HG02642 (cell line): Measurements from ENCODE around the gene KRTAP10-3.
"Not testable (repeated sequence)": the region's sequence is repeated elsewhere in the genome, so short reads cannot be mapped to it uniquely, and the experiment has no call there.

Experiments used
- ATAC-seq: cut with Tn5 transposase; IDR thresholded peaks from one replicate; pipeline ENCODE4 v1.9.1; 2021; ENCODE audit warnings: mild to moderate bottlenecking; ENCODE audit not compliant: unreplicated experiment, poor library complexity

Gene KRTAP10-3, protein sequence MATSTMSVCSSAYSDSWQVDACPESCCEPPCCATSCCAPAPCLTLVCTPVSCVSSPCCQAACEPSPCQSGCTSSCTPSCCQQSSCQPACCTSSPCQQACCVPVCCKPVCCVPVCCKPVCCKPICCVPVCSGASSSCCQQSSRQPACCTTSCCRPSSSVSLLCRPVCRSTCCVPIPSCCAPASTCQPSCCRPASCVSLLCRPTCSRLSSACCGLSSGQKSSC

DNA sequence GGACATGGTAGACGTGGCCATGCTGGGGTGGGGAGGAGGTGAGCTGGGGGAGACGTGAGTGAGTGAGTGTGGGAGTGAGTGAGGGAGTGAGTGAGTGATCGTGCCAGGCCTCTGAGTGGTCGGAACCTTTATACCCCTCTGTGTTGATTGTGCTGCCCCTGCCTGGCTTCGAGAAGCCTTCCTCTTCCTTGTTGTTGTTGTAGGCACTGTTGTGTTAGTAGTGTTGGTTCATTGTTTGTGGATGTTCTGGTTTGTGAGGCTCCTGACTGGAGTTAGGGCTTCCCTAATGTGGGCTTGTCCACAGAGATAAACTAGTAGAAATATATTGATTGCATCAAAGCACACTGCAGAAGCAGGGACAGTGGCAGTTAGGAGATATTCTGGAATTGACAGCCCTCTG is at the start of gene KRTAP10-3:
TSS of gene KRTAP10-3 (minus strand) at position 101 of the 400 bp plus-strand sequence. CDS start at position 21, 80 bp downstream.
- ATAC-seq, result no peak

DNA sequence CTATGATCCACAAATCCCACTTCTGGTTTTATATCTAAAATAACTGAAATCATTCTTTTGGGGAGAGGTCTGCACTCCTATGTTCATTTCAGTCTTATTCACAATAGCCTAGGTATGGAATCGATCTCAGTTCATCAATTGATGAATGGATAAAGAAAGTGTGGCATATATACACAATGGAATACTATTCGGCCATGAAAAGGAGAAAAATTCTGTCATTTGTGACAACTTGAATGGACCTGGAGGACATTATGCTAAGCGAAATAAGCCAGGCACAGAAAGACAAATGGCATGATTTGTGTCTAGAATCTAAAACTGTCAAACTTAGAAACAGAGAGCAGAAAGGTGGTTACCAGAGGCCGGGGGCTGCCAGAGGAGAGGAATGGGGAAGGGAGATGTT is 47.9 kb upstream of the KRTAP10-3 start:
- no peak for ATAC-seq

DNA sequence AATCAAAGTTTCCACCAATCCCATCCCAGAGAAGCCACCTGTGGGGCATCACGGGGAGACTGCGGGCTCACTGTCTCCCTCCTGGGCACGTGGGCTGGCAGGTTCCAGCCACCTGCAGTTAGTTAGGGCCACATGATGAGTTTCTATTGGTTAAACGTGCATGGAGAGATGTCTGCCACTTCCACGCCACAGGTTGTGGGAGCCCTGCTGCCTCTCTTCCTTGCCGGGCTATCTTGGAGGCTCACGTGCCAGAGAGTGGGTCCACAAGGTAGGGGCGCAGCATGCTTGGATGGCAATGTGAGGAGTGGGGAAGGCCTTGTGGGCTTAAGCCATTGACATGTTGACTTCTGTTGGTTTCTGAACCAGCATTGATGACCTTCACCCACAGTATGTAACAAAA is 45.3 kb upstream of the KRTAP10-3 start:
- ATAC-seq, result no peak

GRCh38 chr21:44603109-44603875 is 44.7 kb upstream of the KRTAP10-3 start:
- ATAC-seq, result no peak

DNA sequence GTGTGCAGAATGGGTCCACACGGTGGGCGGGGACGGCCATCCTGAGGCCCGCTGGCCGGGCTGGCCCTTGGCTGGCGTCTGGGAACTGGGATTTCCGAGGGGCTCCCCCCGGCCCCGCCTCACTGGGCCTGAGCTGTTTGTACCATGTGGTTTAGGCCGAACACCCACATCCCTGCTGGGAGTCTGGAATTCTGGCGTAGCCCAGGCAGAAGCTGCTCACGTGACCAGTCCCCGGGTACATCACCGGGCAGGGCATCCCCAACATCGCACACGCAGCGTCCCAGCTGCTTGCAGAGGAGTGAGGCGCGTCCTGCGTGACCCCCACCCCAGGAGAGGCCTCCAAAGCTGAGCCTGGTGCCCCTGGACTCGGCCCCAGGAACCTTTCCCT is 43.9 kb upstream of the KRTAP10-3 start:
- no peak for ATAC-seq

- ATAC-seq, result no peak
Measured at GRCh38 chr21:44601596-44602462, 43.2 kb upstream of the KRTAP10-3 start.

GRCh38 chr21:44601091-44601490 is 42.5 kb upstream of the KRTAP10-3 start:
- not testable (repeated sequence) for ATAC-seq

DNA sequence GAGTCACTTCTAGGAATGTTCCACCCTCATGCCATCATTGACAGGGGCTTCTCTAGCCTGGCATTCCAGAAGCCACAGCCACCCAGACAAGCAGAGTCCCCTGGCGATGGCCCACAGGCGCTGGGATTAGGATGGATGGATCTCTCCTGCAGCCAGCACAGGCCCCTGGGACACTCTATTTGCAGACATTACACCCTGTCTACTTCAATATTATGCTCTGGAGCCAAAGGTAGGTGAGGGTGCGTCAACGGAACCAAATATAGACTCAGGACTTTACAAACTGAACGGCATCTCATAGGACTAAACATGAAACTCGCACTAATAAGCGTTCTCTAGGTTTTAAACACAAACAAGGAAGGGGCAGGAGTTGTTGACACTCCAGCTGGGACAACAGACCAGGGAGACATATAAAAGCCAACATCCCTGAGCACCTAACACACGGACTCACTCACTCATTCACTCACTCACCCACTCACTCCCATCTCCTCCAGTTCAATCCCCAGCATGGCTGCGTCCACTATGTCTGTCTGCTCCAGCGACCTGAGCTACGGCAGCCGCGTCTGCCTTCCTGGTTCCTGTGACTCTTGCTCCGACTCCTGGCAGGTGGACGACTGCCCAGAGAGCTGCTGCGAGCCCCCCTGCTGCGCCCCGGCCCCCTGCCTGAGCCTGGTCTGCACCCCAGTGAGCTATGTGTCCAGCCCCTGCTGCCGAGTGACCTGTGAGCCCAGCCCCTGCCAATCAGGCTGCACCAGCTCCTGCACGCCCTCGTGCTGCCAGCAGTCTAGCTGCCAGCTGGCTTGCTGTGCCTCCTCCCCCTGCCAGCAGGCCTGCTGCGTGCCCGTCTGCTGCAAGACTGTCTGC is 41.8 kb upstream of the KRTAP10-3 start, which contains the start of gene KRTAP10-7:
TSS of gene KRTAP10-7 (plus strand) at position 480 of the 861 bp plus-strand sequence. CDS start at position 505, 25 bp downstream.
- not testable (repeated sequence) for ATAC-seq

GRCh38 chr21:44599264-44600029 is 40.9 kb upstream of the KRTAP10-3 start:
- ATAC-seq, result no peak

GRCh38 chr21:44598061-44598460 is 39.5 kb upstream of the KRTAP10-3 start:
- no peak for ATAC-seq

DNA sequence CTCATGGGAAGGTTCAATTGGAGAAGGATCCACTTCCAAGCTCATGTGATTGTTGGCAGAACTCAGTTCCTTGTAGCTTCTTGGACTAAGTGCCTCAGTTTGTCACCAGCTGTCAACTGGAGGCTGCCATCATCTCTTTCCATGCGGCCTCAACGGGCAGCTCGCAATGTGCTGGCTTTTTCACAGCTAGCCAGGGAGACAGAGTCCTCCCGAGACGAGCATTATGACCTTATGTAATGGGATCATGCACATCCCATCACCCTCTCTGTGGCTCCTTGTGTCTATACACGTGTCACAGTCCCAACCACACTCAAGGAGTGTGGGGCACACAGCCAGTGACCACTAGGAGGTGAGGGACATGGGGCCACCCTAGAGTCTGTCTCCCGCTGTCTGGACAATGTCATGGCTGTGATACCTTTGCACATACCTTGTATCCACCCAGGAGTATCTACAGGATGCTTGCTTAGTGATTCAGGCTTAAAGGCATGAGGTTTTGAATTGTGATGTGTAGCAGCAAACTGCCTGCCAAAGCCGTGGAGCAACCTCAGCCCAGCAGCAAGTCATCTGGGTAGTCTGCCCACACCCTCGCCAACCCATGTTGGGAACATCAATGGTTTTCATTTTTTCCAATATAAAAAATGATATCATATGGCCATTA is 37.6 kb upstream of the KRTAP10-3 start:
- ATAC-seq, result no peak

DNA sequence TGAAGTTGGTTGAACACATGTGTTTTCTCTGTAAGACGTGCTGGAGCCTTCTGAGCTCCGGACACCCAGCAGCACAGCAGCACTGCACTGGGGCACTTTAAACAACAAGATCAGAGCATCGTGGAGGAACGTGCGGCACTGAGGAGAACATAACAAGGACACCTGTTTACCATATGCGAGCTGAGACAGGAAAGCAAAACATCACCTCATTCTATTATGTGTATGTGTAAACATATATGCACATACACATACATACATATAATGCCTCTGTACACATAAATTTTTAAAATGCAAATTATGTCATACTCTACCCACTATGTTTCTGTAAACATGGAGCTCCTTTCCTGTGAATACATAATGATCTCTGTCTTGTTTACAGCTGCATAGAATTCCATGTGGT is 36.9 kb upstream of the KRTAP10-3 start:
- ATAC-seq, result no peak

- no peak for ATAC-seq
Measured at GRCh38 chr21:44594406-44594916, 35.9 kb upstream of the KRTAP10-3 start.

GRCh38 chr21:44593598-44594405 is 35.2 kb upstream of the KRTAP10-3 start:
- no peak for ATAC-seq

GRCh38 chr21:44592446-44593311 is 34.1 kb upstream of the KRTAP10-3 start, which contains the start of gene KRTAP10-6:
Gene KRTAP10-6 (minus strand): TSS chr21:44592505. CDS start chr21:44592484, 21 bp downstream.
- no peak for ATAC-seq

DNA sequence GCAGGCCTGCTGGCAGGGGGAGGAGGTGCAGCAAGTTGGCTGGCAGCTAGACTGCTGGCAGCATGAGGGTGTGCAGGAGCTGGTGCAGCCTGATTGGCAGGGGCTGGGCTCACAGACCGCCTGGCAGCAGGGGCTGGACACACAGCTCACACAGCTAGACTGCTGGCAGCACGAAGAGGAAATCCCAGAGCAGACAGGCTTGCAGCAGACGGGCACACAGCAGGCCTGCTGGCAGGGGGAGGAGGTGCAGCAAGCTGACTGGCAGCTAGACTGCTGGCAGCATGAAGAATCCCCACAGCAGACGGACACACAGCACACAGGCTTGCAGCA is 33.2 kb upstream of the KRTAP10-3 start:
- not testable (repeated sequence) for ATAC-seq
